NCI-H82 treated with DMSO at 0.1 percent for 48 hours (cell line): ENCODE measurements around the gene NHP2.

Experiments used
- DNase-seq: peaks from one replicate; lab custom pipeline; 2025; ENCODE audit not compliant: unreplicated experiment; lab: John Stamatoyannopoulos, UW

Gene NHP2

DNA sequence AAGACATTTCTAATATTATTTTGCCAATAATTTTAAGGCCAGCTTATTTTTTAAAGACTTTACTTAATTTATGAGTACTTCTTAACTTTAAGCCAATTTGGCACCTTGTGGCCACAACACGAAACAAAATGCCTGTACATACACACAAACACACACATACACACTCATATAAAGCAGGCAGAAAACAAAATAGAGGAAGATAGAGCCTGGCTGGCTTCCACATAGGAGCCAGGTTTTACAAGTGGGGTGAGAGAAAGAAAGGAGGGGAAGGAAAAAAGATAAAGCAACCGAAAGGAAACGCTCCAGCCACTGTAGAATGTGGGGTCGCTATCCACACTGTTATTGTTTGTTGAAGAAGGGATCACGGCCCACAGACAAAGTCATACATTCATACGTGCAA is 23.1 kb upstream of the NHP2 start:
- no peak for DNase-seq

DNA sequence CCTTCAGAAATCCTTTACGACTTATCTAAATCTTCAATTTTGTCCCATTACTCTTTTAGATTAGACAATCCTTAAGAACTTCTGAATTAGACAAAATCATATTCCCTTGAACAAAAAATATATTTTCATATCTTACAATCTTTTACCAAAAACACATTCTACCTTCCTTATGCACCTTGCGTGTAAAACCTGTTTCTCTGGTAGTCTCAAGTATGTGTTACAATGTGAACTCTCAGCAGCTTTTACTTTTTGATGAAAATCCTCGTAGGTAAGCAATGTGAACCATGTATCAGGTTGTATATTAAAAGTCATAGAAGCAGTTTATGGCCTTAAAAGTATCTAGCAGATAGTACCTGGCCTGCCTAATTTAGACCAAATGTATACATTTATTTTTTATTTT is 20.8 kb upstream of the NHP2 start:
- DNase-seq: no peak

DNA sequence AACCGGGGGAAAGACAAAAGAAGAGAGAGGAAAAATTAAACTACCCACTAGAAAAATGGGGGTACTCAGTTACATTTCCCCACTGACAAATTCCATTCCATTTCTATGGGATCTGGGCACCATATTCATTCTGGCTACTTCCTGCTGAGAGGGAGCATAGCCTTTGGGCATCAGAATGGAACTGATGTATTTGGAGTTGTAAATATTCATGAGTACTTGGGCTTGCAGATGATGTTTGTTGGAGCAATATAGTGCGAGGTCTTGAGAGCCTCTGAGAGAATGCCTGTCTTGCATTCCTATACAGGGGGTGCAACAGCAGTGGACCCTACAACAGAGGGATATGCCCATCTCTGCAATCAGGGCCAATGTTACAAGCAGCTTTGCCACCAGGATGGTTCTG is 16.8 kb upstream of the NHP2 start:
- no peak for DNase-seq

DNA sequence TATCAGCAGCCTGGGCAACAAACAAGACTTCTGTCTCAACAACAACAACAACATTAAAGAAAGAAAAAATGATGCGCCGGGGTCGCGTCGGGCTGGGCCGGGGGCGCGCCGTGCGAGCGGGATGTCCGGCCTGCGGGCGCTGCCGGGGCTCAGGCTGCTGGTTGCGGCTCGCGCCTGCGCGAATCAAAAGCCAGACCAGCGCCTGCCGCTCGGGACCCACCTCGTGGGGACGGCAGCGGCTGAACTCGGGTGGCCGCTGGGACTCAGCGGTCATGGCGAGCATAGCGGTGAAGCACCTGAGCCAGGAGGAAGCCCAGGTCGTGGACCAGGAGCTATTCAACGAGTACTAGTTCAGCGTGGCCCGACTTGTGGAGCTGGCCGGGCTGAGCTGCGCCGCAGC is 11.9 kb upstream of the NHP2 start:
- no peak for DNase-seq

DNA sequence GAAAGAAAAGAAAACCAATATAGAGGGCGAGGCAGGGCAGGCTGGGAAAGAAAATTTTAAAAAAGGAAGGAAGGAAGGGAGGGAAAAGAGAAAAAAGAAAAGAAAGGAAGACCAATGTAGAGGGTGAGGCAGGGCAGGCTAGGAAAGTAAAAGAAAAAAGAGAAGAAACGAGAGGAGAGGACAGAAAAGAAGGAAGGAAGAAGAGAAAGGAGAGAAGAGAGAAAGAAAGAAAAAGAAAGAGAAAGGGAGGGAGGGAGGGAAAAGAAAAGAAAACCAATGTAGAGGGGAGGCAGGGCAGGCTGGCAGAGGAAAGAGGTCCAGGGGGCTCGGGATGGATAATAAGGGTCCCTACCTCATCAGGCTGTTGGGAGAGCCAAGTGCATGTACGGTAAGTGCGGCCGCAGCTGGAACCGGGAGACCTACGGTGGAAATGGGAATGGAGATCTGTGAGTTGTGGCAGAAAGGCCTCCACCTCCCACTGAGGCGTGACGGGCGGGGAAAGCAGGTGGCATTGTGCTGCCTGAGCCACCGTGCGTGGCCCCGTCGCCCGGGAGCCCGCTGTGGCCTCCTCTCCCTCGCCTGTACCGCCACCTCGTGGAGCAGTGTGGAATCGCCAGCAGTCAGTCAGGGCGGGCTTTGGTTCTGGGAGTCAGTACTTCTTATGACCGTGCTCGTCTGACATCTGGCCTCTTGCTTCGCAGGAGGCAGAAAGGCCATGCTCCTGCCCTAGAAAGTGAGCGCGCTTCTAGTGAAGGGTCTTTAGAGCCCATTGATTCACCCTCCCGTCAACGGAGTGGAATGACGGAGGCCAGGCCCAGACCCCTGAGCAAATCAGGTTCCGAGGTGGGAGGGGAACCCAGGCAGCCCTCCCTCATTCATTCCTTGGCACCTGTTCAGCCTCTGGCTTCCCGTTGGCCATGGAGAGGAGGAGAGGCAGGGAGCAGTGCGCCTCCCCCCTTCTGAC is 10.4 kb upstream of the NHP2 start:
- DNase-seq: peak; percentile 76

DNA sequence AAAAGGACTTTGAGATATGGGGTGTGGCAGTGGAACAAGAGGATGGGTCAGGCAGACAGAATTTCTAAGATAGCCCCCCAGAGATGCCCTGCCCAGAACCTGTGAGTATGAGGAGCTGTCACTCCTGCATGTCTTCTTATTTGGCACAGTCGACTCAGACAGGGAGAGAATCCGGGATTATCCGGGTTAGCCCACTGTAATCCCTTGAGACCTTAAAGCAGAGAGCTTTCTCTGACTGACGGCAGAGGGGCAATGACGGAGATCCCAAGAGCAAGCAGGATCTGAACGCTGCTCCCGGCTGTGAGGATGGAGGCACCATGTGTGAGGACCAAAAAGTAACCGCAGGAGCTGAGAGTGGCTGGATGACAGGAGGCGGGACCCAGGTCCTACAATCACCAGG is 8.8 kb upstream of the NHP2 start:
- peak; percentile 90 for DNase-seq

DNA sequence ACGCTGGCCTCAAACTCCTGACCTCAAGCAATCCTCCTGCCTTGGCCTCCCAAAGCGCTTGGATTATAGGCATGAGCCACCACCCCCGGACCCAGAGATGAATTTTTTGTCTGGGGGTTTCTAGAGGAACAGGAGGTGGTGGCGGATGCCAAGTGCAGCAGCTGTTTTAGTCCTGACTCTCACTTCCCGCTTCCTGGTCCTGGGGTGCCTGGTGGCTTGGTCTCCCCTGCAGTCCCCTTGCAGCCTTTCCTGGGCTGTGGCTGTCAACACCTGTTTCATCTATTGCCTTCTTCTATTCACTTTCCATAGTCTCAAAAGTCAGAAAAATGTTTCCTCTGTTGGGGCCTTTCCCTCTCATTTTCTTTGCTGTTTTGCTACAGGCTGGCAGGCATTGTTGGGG is 6.5 kb upstream of the NHP2 start:
- DNase-seq: no peak

DNA sequence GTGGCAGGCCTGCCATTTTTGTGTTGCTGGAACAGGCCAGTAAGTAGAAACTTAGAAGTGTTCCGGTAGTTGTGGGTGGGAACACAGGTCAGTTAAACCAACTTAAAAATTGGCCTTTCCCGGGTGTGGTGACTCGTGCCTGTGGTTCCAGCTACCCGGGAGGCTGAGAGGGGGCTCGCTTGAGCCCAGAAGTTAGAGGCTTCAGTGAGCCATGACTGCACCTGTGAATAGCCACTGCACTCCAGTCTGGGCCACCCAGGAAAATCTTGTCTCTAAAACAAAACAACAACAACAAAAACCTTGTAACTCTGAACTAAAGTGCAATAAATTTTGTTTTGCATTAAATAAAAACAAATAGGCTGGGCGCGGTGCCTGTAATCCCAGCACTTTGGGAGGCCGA is 1.4 kb upstream of the NHP2 start:
- DNase-seq: no peak

DNA sequence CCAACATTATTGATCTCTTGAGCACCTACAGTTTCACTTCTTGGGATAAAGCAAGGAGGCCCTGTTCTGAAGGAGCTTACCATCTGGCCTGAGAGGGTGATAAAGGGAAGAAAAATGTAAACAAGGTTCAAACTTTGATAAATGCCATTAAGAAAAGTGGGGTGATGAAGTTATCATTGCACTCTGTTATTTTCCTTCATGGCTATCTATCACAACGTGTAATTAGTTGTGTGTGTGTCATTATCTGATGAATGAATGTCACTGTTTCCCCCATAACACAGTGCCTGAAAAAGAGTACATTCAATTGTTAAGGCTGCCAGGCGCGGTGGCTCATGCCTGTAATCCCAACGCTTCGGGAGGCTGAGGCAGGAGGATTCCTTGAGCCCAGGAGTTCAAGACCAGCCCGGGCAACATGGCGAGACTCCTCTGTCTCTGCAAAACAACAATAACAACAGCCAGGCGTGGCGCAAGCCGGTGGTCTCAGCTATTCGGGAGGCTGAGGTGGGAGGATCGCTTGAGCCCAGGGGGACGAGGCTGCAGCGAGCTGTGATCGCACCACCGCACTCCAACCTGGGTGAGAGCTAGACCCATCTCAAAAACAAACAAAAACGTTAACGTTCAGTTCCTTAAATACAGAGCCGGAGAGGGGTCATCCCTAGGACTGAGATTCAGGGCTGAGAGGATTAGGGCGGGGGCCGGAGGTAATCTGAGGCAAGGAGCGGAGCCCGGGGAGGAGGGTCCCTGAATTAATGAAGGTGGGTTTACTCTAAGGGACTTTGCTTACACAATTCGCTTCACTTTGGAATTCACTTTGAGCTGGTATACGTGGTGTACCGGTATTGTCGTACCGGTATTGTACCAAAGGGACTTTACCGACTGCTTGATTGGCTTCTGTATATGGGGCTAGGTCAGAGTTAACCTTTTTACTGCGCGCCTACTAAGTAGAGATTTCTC is 917 bp downstream of the NHP2 start:
- DNase-seq: no peak

DNA sequence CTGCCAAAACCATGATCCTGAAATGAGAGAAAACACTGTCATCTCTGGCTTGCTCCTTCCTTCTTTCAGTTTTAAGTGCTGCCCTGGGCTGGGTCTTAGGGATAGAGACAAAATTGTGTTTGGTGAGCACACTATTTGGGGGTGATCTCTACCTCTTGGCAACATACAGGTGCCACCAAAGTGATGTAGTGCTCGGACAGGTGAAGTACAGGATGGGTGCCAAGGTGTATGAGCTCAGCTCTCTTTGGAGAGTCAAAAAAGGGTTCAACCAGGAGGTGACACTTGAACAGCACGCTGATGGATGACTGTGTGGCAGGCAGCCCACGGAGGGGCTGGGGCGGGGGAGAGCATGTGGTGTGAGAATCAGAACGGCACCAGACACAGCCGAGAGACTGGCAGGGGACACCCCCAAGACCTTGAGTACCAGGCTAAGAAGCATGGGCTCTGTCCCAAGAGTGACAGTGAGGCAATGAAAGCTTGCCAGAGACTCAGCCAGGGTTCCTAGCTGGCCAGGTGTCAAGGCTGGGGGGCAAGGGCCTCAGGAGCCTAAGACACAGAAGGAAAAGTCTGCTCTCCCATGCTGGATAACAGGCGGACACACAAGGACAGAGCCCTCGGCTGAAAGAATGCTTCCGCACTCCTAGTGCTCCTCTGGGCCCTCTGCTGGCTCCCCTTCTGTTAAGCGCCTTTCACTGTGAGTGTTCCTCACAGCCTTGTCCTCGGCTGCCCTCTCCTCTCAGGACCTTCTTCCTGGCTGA is 2.5 kb downstream of the NHP2 start:
- no peak for DNase-seq

DNA sequence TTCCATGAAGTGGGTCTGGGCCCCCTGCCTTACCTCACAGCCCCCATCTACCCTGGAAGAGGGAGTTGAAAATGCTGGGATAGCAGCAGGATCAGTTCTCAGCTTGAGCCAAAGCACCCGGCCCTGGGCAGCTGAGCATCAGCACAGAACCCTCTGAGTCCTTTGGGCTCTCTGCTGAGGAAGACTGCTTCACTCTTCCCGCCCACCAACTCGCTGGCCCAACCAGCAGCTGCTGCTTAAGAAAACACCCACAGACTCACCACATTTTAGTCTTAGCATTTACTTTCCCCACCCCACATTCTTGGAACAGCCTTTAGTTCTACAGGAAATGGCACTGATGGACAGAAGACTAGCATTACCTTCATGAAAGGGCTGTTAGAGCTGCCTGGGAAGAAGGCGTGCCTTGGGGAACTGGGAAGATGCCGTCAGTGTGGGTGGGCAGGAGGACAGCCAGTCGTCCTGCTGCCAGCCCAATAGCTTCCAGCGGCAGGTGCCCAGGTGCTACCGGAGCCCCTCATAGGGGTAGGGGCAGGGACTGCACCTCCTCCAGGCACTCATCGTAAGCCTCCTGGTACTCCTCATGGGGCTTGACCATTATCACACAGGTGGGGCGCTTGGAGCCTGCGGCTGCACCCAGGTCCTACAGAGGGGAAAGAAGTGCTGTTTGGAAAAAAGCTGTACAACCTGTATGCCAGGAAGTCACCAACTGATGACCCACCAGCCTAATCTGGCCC is 4.3 kb downstream of the NHP2 start:
- DNase-seq: no peak

DNA sequence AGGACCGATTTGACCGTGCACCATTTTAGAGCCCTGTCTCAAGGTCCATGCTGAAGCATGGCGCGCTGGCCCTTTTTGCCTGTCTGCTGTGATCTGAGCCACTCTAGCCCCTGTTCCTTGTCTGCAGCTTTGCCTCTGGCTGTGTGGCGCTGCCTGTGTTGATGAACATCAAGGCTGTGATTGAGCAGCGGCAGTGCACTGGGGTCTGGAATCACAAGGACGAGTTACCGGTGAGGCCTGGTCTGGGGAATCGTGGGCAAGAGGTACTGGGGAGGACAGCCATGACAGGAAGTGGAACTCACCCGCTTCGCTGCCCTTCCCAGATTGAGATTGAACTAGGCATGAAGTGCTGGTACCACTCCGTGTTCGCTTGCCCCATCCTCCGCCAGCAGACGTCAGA is 6.3 kb downstream of the NHP2 start:
- DNase-seq: no peak

DNA sequence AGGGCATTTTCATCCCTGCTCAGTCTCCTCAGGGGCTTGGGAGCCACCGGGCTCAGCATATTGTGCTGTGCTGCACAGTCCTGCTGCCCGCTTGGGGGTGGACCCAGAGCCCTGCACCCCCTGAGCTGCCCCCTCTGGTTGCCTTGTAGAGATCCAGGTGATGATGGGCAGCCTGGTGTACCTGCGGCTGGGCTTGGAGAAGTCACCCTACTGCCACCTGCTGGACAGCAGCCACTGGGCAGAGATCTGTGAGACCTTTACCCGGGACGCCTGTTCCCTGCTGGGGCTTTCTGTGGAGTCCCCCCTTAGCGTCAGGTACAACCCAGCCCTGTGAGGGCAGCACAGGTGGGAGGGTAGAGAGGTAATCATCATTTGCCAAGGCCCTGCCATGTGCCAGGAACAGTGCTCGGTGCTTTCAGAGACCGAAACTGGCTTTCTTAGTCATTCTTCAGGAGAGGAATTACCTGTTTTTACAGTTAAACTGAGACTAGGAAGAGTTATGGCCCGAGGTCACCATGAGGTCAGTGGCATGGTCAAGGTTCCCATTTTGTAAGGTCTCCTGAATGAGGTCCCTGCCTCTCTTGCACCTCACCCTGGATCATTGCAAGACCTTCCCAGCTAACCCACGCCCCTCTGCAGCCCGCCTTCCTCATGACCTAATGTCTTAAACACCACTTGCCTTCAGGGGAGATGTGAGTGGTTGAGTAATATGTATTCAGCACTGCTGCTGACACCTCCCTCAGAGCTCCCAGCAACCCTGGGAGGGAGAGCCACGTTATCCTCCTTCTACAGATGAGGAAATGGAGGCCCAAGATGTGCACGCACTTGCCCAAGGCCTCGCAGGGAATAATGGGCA is 7.5 kb downstream of the NHP2 start:
- DNase-seq: no peak

DNA sequence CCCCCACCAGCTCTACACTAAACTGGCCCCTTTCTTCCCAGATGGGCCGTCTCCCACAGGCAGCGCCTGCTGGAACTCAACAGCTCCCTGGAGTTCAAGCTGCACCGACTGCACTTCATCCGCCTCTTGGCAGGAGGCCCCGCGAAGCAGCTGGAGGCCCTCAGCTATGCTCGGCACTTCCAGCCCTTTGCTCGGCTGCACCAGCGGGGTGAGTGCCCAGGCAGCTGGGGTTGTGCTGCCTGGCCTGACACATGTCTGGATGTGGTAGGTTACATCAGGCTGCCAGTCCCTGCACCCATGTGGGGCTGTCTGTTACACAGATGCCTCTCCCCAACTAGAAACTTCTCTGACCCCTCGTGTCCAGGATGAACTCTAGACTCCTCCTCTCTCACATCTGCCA is 9.8 kb downstream of the NHP2 start:
- no peak for DNase-seq

DNA sequence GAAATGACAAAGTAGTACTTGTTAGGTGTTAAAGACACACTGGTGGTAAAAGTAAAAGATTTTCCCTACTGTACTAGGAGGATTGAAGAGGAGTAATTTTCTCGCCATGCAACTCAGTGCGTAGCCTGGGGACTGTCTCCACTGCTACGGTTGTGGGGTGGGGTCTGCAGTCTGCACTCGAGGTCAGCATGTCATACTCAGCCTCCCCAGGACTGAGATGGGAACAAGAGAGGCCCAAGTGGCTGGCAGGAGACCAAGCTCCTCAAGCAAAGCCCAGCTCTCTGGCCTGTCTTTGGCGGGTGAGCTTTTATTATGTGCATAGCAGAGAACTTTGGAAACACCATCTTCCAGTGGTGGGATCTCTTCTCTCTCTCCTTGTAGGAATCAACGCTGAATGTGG is 10.4 kb downstream of the NHP2 start:
- no peak for DNase-seq

DNA sequence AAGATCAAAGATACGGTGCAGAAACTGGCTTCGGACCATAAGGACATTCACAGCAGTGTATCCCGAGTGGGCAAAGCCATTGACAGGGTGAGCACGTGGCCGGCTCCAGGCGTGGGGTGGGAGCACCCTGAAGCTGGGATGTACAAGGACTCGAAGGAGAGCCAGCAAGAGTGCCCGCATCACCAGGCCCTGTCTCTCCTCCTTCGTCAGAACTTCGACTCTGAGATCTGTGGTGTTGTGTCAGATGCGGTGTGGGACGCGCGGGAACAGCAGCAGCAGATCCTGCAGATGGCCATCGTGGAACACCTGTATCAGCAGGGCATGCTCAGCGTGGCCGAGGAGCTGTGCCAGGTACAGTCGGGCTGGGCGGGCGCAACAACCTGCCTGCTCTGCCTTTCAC is 11.0 kb downstream of the NHP2 start:
- DNase-seq: no peak

DNA sequence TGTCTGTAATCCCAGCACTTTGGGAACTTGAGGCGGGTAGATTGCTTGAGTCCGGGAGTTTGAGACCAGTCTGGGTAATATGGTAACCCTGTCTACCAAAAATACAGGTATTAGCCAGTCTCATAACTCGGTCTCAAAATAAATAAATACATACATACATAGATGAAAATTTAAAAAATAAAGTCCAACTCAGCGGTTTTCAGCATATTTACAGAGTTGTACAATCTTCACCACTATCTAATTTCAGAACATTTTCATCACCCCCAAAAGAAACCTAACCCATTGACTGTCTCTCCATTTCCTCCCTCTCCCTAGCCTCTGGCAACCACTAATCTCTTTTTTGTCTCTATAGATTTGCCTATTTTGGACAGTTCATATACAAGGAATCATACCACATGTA is 12.1 kb downstream of the NHP2 start:
- no peak for DNase-seq

DNA sequence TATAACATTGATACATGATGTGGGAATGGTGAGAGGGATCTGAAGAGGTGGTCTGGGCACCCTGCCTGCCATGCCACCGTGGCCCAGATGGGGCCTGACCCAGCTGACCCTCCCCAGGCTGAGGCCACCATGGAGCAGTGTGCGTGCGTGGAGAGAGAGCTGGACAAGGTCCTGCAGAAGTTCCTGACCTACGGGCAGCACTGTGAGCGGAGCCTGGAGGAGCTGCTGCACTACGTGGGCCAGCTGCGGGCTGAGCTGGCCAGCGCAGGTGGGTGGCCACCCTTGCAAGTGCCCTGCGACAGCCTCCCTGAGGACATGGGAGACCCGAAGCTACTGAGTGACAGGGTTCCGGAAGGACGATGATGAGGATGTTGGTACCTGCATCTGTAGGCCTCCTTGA is 15.7 kb downstream of the NHP2 start:
- DNase-seq: no peak

DNA sequence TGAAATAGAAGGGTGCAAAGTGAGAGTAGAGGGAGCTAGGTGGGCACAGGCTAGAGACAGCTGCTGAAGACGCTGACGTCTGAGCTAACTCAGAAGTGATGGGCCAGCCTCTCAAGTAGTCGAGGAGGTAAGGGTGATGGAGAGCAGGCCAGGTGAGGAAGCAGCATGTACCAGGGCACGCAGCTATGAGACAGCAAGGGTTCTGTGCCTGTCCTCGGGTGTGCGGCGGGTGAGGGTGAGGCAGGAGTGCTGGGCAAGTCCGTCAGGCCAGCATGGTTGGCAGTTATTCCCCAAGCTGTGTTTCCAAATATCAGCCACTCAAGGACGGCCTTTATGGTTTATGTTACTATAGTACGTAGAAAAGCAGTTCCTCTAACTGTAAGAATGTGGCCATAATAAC is 16.7 kb downstream of the NHP2 start:
- DNase-seq: no peak
